Heart left ventricle (tissue), 16 donors: Measurements from ENCODE around the gene NKAIN2. TPM values are rescaled to one million over a fixed set of nuclear protein-coding genes. Genes with fewer than 3 reads are reported as not detected.

Experiments used
- ATAC-seq, 4 donors: fragments of 200-7000 bp; cut with Tn5 transposase; one replicate each; pipeline ENCODE4 v1.9.1; 2020 to 2022; ENCODE audit warnings: moderate library complexity in 4 of 4, mild to moderate bottlenecking in 3 of 4, moderate number of reproducible peaks in 1 of 4
- DNase-seq, 5 donors: peaks; one replicate each; pipeline ENCODE4 v3.0.0-alpha.2; 2020
- H3K27ac ChIP-seq, 12 donors: fragments of 200-600 bp; sonication (generic) in 4 of 12; one replicate each; pipeline versions ENCODE4 v1.5.0 to v1.8.0; 2016 to 2022; ENCODE audit warnings: mild to moderate bottlenecking in 2 of 12
- H3K27me3 ChIP-seq, 9 donors: fragments of 200-600 bp; sonication (generic) in 2 of 9; one replicate each; pipeline versions ENCODE4 v1.5.1 to v1.8.0; 2016 to 2022; ENCODE audit warnings: mild to moderate bottlenecking in 3 of 9
- H3K36me3 ChIP-seq, 9 donors: fragments of 200-600 bp; sonication (generic) in 2 of 9; one replicate each; pipeline versions ENCODE4 v1.5.0 to v1.8.0; 2018 to 2022; ENCODE audit warnings: mild to moderate bottlenecking in 2 of 9
- H3K4me1 ChIP-seq, 12 donors: fragments of 200-600 bp; sonication (generic) in 4 of 12; one replicate each; pipeline versions ENCODE4 v1.5.0 to v1.8.0; 2016 to 2022; ENCODE audit warnings: mild to moderate bottlenecking in 3 of 12
- H3K4me3 ChIP-seq, 12 donors: fragments of 200-600 bp; sonication (generic) in 4 of 12; one replicate each; pipeline versions ENCODE4 v1.5.0 to v1.8.0; 2017 to 2022; ENCODE audit warnings: mild to moderate bottlenecking in 9 of 12, moderate library complexity in 4 of 12
- H3K9me3 ChIP-seq, 12 donors: fragments of 200-600 bp; sonication (generic) in 4 of 12; one replicate each; pipeline versions ENCODE4 v1.5.0 to v1.8.0; 2016 to 2022; ENCODE audit warnings: mild to moderate bottlenecking in 1 of 12
- POLR2A ChIP-seq, 2 donors: fragments of 450-650 bp; IDR thresholded peaks; one replicate each; pipeline ENCODE4 v1.6.1; 2017; ENCODE audit warnings: antibody characterized with exemption in 2 of 2, mild to moderate bottlenecking in 2 of 2, moderate library complexity in 2 of 2
- WGBS, 4 donors: extraction: QIAGEN DNeasy Blood & Tissue Kit in 2 of 4; methylation state at CpG; one replicate each; pipeline versions ENCODE4 v1.1.5 to v1.1.7; 2013 to 2018; 5-methylcytosine and 5-hydroxymethylcytosine counted together
- intact Hi-C, 10 donors: fragments of 100-400 bp; cut with DNase I; formaldehyde crosslinking; loops; one replicate each; pipeline versions ENCODE4 v1.11.1 to v1.14.2; 2022
- polyA plus RNA-seq, 2 donors: library from polyadenylated mRNA; stranded (reverse); fragments of 200-250 nt; gene quantifications; one replicate each; pipeline ENCODE4 v1.2.3, GENCODE V29; 2013
- total RNA-seq, 9 donors: library from RNA; depleted of rRNA in 2 of 9; stranded (reverse); fragments of >200 nt in 2 of 9; fragmentation: NEBNext Ultra II Directional in 3 of 9; extraction: Animal tissue kit (Norgen Biotek cat#: 25700) in 3 of 9; gene quantifications; one replicate each; pipeline versions ENCODE4 v1.1.0 to v1.2.4, GENCODE V29; 2016 to 2023
- TF ChIP-seq, protein P1 (sequence below), 12 donors: fragments of 200-600 bp; sonication (generic) in 4 of 12; IDR thresholded peaks; one replicate each; pipeline versions ENCODE4 v1.5.0 to v1.8.0; 2018 to 2022; ENCODE audit warnings: antibody characterized with exemption in 12 of 12, mild to moderate bottlenecking in 5 of 12
- donor health status: ischemic (EF 13 %, LVEDD 7.1; RV severe dilation, severe dysfunction).
- donor health status: healthy with polysubstance abuse.
- donor health status: DM: no; HTN: yes; CAD: no.
- donor health status: DM: no; HTN: no; CAD: no.
- donor health status: ischemic (EF 25% LVEDD 6.9; RV normal size, moderate dysfunction).
- donor health status: ischemic (EF 25% LVEDD 5.7; RV mildly dilated, moderate dysfunction).
- donor health status: healthy.
- donor health status: DM: yes; HTN: yes; CAD: no.
- donor health status: ischemic (EF 35%, LVEDD 5.7; RV mildly dilated, moderate dysfunction).
- donor health status: nonischemic (EF 11% LVEDD 7.7; RV severe dilation, severe dysfunction).
- donor health status: DM: yes; HTN: yes; CAD: no.
- donor health status: PGD.
- donor health status: ischemic (EF 29% LVEDD 5.4; RV normal size, mild dysfunction).
- donor health status: nonischemic (EF 23%, LVEDD 6.1; RV moderate dilation, normal function).

NKAIN2 gene
- total and polyA plus RNA-seq, 11 donors: 0.19 to 0.83 (median 0.33) TPM; not detected in 2

DNA sequence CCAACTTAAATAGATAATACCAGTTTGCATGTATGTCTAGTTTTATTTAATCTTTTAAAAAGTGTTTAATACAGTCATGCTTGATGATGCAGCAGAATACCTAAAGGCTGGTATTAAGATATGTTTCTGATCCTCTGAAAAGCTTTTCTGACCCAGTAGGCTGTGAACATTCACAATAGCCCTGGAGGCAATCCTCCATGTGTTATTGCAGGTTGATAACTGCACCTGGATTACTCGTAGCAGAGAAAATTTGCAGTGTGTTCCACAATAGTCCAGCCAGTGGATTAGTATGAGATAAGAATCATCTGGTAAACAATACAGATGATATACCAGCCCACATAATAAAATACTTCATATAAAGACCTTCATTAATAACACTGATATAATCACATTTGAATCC lies 979.7 kb downstream of the NKAIN2 start:
- ATAC-seq (no peak), DNase-seq (no peak)
- H3K36me3 ChIP-seq: no peaks in the 10 kb centered on the region
- H3K27me3 ChIP-seq: no peaks in the 10 kb centered on the region
- H3K4me1 ChIP-seq: no peaks in the 10 kb centered on the region
- intact Hi-C loops: loop anchor here in 1 of 10 donors (5.0 kb wide), 1 partner anchor 609 kb away; no protein-coding TSS in a partner anchor
- no peaks in the 10 kb centered on the region for H3K9me3 ChIP-seq
- no peak overlapping the region for H3K27ac ChIP-seq
- TF ChIP-seq, protein P1, sequence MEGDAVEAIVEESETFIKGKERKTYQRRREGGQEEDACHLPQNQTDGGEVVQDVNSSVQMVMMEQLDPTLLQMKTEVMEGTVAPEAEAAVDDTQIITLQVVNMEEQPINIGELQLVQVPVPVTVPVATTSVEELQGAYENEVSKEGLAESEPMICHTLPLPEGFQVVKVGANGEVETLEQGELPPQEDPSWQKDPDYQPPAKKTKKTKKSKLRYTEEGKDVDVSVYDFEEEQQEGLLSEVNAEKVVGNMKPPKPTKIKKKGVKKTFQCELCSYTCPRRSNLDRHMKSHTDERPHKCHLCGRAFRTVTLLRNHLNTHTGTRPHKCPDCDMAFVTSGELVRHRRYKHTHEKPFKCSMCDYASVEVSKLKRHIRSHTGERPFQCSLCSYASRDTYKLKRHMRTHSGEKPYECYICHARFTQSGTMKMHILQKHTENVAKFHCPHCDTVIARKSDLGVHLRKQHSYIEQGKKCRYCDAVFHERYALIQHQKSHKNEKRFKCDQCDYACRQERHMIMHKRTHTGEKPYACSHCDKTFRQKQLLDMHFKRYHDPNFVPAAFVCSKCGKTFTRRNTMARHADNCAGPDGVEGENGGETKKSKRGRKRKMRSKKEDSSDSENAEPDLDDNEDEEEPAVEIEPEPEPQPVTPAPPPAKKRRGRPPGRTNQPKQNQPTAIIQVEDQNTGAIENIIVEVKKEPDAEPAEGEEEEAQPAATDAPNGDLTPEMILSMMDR (IDR thresholded peaks at IDR 0.05): no peak
- TF ChIP-seq POLR2A (IDR thresholded peaks at IDR 0.05): no peak
- no peak overlapping the region for H3K4me3 ChIP-seq
- 77 to 95% (median 83%) methylated on average over 1 of the region's 1 CpG for WGBS, 4 donors

DNA sequence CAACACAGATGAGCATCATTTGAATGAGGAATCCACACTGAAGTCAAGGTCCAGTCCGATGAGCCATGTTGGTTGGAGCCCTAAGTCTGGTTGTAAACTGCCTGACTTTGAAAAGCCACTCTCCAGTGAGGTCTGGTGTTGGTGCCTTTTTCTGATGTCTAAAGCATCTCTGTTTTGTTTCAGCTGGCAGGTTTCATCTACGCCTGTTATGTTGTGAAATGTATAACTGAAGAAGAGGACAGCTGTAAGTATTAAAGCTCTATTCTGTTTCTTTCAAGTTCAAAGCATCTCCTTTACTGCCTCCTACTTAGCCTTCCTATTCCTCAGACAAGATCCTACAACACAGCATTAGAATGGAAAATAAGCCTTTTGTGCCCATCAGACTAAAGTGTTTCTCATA lies 987.5 kb downstream of the NKAIN2 start:
- H3K9me3 ChIP-seq: no peaks in the 10 kb centered on the region
- H3K4me3 ChIP-seq: no peak overlapping the region
- no peaks in the 10 kb centered on the region for H3K36me3 ChIP-seq
- no peaks in the 10 kb centered on the region for H3K27me3 ChIP-seq
- H3K27ac ChIP-seq: no peak overlapping the region
- no peak for DNase-seq
- WGBS, 4 donors: 68 to 74% (median 72%) methylated on average over 2 of the region's 2 CpGs
- TF ChIP-seq, protein P1 (IDR thresholded peaks at IDR 0.05): no peak
- no peak for TF ChIP-seq POLR2A (IDR thresholded peaks at IDR 0.05)
- no peaks in the 10 kb centered on the region for H3K4me1 ChIP-seq
- intact Hi-C loops: loop anchor here in 4 of 10 donors (10.0 kb wide), 3 partner anchors 986 to 1016 kb away; partner anchors contain the start of gene NKAIN2 (in 2 of the 4)
- ATAC-seq: no peak

DNA sequence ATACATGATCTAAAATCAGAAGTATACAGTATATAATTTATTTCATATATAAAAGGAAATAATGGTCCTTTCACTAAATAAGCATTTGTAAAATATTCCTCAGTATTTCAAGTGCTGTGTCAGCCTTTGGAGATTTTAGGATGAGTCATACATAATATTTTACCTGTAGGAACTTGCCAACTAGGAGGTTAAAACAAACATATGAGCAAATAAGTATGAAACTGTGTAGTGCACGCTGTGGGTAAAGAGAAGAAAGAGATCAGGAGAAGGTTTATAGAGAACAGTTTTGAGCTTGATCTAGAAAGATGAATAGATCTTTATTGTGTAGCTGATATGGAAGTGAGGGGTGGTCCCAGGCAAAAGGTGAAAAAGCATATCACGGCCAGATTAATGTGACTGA lies 988.7 kb downstream of the NKAIN2 start:
- intact Hi-C loops: loop anchor here in 4 of 10 donors (10.0 kb wide), 3 partner anchors 988 to 1018 kb away; partner anchors contain the start of gene NKAIN2 (in 2 of the 4)
- no peak for ATAC-seq
- no peaks in the 10 kb centered on the region for H3K36me3 ChIP-seq
- no peaks in the 10 kb centered on the region for H3K27me3 ChIP-seq
- no peak for DNase-seq
- no peaks in the 10 kb centered on the region for H3K9me3 ChIP-seq
- no peak overlapping the region for H3K4me3 ChIP-seq
- 86 to 92% (median 89%) methylated on average over 2 of the region's 2 CpGs for WGBS, 4 donors
- no peak overlapping the region for H3K27ac ChIP-seq
- H3K4me1 ChIP-seq: no peaks in the 10 kb centered on the region
- no peak for TF ChIP-seq POLR2A (IDR thresholded peaks at IDR 0.05)
- TF ChIP-seq, protein P1 (IDR thresholded peaks at IDR 0.05): no peak

DNA sequence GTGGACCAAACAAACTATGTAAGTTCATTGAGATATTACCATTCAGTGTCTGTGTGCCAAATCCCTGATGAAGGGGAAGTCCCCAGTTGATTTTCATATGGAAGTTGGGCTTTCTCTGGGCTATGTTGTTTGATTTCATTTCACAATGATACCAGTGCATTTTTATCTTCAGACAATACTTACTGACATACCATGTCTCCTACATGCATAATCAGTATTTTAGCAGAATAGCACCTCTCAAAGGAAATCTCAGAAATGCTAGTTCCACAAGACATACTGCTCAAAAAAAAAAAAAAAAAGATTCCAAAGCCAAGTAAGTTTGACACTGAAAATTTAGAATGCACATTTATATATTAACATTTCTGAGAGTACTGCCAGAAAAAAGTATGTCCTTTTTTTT lies 989.7 kb downstream of the NKAIN2 start:
- TF ChIP-seq, protein P1 (IDR thresholded peaks at IDR 0.05): no peak
- no peak for TF ChIP-seq POLR2A (IDR thresholded peaks at IDR 0.05)

More for the DNA sequence above, 989.7 kb downstream of the NKAIN2 start:
- Histone ChIP-seq H3K9me3 (no peaks in the 10 kb centered on the region), H3K27ac (no peak overlapping the region), H3K27me3 (no peaks in the 10 kb centered on the region), H3K4me3 (no peak overlapping the region), H3K4me1 (no peaks in the 10 kb centered on the region), H3K36me3 (no peaks in the 10 kb centered on the region)
- intact Hi-C loops: loop anchor here in 4 of 10 donors (10.0 kb wide), 3 partner anchors 989 to 1019 kb away; partner anchors contain the start of gene NKAIN2 (in 2 of the 4)
- no peak for DNase-seq
- no peak for ATAC-seq
